Hippocampal formation (tissue), 2 donors: ENCODE results near the gene JAG2.

ENCODE experiments used
- DNase-seq, 2 donors: peaks; one replicate each; lab custom pipeline; 2025; lab: John Stamatoyannopoulos, UW

Gene JAG2

DNA sequence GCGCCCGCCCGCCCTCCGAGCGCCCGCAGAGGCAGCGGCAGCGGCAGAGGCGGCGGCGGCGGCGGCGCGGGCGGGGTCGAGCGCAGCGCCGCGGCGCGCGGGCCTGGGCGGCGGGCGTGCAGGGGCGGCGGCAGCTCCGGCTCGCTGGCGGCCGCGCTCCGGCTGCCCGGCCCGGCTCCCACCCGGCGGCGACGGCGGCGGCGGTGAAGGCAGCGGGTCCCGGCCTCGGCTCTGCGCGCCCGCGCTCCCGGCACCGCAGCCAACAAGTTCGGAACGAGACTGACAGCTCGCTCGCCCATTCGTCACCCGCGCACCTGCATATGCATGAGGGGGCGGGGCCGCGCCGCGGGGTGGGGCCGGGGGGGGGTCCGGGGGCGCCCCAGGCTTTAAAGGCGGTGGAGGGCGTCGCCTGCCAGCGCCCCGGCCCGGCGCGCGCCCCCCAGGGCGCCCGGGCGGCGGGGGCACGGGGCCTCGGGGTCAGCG, at the start of gene JAG2:
Gene JAG2, minus strand, starts transcription at position 281 of the 483 bp plus-strand sequence. CDS start 356 bp downstream, outside the sequence.
- no peak for DNase-seq

DNA sequence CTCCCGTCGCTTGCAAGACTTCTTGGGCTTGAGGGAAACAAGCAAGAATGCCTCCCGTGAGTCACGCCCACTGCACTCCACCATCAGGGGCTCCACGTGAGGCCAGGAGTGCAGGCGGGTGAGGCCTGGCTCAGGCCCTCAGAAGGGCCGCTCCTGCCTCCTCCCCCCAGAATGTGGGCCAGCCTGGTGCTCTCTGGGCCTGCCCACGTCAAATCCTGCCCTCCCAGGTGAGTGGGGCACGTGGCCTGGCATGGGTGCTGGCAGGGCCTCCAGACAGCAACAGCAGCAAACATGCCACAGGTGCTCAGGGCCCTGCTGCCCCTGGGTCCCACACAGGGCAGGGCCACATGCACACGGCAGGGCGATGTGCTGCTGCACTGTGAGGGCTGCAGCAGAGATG, 49.2 kb upstream of the JAG2 start:
- DNase-seq = no peak

DNA sequence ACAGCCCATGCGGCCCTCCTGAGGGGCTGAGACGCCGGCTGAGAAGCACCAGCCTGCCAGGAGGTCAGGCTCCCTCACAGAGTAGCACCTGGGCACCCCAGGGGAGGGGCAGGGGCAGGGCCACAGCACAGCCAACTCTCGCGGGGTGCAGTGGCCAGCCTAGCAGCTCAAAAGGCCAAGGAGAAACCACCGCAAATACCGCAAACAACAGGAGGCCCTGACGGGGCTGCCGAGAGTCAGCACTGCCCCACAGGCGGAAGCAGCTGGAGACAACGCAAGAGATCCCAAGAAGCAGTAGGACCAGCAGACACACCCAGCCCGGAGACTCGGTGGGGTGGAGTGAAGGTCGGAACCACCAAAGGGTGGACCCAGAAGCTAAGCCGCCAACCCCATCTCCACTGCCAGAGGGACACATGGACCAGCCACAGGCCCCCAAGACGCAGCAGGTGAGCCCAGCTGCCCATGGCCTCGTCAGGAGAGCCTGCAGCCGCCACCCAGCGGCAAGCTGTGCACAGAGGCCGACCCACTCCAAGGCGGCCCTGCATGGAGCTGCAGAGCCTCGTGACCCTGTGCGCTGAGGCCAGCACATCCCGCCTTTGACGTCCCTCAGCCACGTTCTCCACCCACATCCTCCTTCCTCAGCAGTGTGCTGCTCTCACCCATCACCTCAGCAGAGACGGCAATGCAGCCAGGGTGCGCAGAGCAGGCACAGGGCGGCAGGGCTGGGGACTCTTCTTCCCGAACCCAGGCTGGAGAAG, 48.1 kb upstream of the JAG2 start:
- no peak for DNase-seq

DNA sequence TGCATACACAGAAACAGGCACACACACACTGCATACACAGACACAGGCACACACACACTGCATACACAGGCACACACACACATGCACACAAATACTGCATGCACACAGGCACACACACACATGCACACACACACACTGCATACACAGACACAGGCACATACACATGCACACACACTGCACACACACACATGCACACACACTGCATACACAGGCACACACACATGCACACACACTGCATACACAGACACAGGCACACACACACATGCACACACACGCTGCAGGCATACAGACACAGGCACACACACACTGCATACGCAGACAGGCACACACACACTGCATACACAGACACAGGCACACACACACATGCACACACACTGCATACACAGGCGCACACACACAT, 47.0 kb upstream of the JAG2 start:
- DNase-seq = no peak

DNA sequence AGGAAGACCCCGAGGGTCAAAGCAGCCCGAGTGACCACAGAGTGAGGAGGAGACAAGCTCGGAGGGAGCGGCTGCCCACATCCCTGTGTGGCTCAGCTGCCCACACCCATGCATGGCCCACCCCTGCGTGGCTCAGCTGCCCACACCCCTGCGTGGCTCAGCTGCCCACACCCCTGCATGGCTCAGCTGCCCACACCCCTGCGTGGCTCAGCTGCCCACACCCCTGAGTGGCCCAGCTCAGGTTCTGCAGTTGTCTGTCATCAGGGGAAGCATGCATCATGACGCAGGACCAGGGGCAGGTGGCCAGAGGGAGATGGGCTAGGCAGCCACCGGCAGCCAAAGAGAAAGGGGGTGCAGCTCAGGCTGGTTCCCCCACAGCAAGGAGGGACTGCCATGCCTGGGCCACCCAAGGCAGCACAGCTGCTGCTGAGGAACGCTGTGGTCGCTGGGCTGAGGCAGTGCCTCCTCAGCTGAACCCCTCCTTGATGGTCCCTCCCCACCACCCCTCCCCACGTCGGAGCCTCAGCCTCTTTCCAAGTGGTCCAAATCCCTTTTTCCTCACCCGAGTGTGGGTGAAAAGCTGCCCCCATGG, 45.8 kb upstream of the JAG2 start:
- no peak for DNase-seq

DNA sequence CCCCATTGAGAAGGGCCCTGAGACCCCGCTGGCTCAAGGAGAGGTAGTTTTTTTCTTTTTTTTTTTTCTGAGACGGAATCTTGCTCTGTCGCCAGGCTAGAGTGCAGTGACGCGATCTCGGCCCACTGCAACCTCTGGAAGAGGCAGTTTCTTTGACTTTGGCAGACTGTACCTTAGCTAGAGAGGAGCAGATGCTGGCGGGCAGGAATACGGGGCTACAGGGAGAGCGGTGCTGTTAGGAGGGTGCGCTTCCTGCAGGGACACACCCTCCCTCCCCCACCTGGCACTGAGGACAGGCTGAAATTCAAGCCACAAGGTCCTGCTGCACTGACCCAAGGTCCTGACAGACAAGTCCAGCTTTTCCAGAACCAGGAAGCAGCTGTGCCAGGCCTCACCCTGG, 44.8 kb upstream of the JAG2 start:
- DNase-seq = no peak

DNA sequence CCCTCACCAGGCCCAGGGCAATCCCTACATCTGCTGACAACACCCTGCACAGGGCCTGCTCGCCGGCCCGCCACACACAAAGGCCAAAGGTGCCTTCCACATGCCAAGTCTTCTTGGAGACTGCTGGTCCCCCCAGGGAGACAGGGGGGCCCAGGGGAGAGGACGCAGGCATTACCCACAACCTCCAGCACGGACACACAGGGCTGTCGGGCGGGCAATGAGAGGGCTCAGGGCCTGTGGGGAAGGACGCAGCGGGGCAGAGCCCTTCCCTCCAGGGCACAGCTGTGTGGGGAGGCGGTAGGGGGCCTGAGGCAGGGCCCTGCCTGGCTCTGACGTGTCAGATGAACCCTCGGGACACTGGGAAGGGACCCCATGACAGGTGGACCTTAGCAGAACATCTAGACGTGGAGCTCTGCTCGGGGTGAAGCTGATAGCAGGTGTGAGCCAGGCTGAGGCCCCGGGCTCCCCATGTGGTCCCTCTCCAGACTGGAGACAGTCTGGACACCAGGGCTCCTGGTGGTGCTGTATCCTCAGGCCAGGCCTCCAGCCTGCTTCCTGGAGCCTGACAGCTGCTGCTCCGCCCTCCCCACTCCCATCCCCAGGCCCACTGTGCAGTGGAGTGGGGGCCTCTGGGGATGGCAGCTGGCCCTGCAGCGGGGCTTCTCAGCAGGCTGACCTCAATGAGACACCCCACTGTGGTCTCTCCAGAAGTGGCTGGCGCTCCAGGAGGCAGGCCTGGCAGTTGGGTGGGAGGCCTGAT, 44.1 kb upstream of the JAG2 start:
- DNase-seq = no peak

DNA sequence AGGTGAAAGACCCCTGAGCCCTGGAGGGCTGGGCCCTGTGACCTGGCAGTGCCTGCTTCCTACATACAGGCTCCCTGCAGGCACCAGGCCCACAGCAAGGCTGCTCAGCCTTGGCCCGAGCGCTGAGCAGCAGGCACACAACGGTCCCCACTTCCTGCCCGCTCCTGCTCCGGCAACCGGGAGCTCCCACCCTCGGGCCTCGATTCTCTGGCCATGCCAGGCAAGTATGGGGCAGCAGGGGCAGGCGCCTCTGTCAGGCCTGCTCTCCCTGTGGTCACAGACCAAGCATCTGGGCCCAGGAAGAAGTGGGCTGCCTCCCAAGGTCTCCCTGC, 43.1 kb upstream of the JAG2 start:
- no peak for DNase-seq

DNA sequence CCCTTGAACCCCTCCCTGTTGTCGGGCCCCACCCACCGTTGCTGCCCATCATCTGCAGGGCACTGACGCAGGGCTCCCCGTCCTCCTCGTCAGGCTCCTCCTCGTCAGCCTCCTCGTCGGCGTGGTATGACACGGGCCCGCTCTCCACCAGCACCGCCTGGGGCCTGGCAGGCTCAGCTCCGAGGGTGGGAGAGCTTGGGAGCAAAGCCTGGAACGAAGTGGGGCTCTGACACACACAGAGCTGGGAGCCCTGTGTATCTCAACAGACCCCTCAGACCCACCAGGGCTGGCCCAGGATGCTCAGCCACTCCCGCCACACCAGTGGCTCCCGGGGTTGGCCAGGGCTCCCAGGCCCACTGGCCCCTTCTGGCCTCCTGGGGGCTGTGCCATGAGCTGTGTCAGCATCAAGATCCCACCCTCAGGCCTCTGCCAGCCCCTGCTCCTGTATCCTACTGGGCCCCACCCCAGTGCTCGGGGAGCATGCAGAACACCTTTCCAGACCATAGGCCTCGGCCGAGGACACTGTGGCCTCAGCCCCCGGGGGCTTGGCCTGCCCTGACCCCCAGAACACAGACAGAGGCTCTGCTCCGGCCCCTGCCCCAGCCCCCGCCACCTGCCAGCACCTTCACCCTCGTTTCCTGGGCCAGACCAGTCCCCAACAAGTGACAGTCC, 42.6 kb upstream of the JAG2 start:
- no peak for DNase-seq

DNA sequence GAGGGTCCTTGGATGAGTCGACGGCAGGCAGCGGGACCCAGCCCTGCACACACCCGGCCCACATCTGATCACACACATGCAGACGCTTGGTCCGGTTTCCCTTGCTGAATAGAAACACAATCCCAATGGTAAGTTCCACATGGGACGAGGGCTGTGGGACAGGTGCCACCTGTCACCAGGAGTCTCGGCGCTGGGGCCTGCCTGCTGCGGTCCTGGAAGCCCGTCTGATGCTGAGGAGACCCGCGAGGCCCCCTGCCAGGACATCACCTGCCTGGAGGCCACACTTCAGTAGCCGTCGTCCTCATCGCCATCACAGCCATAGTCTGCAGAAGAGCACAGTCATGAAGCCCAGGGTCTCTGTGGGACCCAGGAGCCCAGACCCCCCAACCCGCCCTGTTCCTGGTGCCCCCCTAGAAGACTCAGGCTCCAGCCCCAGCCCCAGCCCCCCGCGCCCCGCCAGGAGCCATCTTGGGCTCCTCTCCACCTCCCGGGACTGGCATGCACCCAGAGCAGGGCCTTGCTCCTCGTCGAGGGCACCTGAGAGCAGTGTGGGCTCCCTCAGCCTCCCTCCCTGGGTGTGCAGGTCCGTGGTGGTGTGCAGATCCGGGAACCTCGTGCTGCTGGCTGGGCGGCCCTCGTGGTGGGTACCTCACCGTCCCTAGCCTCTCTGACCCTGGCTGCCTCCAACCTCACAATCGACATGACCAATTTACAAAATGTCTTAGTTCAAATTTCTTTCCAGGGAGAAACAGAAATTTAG, 41.9 kb upstream of the JAG2 start:
- DNase-seq = no peak

DNA sequence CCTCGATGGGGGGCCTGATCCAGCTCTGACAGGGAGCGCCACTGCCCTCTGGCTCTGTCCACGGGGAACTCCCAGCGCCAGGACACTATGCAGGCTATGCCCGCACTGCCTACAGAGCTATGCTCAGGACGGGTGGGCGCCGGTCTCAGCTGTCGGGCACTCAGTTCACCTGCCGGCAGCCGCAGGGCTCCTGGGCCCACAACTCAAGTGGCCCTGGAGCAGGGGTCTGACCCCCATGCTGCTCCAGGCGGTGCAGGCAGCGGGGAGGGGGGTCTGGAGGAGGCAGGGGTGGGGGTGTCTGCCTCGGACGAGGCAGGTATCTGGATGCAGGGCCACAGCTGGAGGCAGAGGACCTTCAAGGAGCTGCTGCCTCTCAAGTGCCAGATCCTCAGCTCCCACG, 41.1 kb upstream of the JAG2 start:
- DNase-seq = no peak

DNA sequence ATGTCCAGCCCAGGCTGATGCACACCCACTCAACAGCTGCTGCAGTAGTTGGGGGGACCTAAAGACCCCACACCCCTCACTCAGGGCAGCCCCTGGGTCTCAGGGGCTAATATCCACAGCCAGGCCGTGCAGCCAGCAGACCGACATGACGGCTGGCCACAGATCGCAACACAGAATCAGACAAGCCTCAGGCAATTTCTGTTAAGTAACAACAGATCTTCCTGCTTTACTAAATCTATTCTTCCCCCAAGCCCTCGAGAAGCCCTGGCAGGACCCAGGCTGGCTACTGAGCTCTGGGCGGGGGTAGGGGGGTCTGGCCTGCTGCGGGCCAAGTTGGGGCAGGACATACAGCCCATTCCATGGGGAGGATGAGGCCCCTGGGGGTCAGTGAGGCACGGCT, 40.5 kb upstream of the JAG2 start:
- DNase-seq = no peak

DNA sequence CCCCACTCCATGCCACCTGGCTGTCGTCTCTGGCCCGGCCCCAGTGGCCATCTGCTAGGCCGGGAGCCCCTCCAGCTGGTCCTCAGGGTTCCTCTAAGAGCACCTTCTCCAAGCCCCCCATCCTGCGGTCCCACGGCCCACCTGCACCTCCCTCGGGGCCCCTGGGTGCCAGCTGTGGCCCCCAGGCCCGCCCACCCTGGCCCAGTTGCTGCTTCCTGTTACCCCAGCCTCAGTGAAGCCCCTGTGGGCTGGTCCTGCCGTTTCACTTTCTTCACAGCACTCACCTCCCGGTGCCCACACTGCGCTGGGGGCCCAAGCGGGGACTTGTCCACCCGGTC, 40.1 kb upstream of the JAG2 start:
- no peak for DNase-seq

DNA sequence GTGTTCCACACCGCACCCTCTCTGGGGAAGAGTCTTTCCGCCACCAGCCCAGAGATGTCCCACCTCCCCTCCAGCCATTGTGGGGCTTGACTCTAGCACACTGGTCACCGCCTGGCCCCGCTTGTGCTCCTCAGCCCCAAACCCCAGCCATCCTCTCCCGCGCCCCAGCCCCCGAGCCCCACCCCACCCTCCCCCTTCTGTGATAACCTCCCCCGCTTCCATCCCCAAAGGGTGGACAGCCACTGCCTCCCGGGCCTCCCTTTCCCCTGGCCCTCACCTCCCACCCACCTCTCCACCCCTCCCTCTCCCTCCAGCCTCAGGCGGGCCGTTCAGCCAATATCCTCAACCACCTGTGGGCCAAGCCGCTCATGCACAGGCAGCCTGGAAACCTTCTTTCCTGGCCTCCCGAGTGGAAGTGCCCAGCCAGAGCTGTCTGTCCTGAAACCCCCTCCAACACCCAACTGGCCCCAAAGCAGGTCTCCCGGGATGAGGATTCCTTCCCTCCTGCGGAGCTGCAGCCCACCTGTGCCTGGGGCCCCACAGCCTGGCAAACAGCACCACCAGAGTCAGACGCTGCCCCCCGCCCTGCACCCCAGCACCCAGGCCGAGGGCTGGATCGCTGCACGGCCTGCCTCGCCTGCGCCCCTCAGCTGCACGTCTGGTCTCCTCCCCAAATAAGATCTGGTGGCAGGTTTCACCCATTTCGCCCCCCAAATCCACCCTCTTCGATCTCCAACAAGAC, 39.6 kb upstream of the JAG2 start:
- DNase-seq = no peak

DNA sequence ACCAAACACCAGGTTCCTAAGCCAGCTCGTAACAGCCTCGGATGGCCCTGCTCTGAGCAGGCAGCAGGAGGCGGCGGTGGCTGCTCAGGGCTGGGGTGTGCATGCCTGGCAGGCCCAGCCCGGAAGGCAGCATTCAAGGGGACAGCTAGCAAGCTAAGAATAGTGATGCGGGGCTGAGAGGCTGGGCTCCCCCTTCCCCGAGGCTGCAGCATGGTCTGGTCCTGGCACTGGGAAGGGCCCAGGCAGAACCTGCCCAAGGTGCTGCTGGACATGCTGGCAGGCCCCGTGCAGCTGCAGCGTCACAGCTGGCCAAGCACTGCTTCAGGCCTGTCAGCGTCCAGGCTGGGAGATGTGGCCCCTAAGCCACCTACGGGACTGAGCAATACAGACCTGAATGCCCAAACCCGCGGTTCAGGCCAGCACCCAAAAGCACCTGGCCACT, 38.9 kb upstream of the JAG2 start:
- no peak for DNase-seq

DNA sequence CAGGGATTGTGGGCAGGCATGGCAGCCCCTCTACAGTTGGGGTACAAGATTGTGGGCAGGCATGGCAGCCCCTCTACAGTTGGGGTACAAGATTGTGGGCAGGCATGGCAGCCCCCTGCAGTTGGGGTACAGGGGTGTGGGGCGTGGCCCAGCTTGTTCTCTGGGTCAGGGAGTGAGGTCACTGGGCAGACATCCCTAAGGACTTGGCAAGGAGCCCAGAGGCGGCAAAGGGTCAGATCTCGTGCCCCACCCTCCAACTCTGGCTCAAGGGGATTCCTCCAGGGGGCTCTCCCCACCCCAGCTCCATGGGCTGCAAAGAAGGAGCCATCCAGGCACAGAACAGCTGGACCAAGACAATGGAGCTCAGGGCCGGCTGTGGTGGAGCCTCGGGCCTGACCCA, 38.3 kb upstream of the JAG2 start:
- no peak for DNase-seq

DNA sequence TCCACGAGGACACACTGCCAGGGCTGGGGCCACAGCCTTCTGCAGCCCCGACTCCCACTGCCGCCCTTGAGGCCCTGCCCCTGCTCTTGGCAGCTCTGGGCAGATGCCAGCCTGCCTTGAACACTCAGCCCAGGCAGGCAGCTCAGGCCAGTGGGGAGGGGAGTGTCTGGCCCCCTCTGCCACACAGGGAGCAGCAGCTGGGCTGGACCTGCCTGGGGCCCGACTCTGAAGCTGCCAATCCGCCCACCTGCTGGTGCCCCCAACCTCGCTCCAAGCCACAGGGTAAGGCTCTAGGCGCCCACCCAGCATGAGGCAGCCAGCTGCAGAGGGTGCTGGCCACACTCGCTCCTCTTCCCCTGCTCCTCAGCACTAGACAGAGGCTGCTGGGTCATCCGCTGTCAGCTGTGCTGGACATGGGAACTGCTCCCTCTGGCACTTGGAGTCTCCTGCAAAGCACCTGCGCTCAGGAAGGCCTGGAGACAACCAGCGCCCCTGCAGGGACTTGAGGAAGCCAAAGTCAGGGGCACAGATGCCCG, 37.2 kb upstream of the JAG2 start:
- no peak for DNase-seq

DNA sequence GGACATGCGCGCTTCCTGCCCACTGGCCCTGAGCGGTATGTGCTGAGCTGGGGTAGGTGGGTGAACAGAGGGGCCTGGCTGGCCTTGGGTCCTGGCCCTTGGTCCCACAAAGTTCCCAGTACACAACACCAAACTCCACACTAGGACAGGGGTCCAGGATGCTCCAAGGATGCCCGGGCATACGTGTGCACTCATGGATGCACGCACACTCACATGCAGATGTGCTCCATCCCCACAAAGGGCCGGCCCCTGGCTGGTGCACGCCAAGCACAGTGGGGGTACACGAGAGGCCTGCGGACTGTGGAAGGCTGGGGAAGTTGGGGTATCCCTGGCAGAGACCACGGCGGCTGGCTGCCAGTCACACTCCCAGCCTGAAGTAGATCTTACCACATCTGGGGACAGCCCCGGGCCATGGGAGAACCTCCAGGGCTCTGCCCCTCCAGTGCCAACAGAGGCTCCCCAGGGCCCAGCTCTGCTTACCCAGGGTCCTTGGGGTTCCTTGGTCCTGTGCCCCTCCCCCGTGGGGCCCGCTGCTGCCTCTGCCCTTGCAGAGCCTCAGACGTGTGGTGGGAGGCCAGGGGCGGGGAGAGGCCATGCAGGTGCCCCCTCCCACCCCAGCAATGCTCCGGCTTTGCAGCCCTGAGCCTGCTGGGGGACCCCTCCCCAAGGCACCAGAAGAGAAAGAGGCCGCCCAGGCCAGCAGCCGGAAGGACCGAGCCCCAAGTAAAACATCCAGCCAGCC, 36.5 kb upstream of the JAG2 start:
- DNase-seq = no peak

DNA sequence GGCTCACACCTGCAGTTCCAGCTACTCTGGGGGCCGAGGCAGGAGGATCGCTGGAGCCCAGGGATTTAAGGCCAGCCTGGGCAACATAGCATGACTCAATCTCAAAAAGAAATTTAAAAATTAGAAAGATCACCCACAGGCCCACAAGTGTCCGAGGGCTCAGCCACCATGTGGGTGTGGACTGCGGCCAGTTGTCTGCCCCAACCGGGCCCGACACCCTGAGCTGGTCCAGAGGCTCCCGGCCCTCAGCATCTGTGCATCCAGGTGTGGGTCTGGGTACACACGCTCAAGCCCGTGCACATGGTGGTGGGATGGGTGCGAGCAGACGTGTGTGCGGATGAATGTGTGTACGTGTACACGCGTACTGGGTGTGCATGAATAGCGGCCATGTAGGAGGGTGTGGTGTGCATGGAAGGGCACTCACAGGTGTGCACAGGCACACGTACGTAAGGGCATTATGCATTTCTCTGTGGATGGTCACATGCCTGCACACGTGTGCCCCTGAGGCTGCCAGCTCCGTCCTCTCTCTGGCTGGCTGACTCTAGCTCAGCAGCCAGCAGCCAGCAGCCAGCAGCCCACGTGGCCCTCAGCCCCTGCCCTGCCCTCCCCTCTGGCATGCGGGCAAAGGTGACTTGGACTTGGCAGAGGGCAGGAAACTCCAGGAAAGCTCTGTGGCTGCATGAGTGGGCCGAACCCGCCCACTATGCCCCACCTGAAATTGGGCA, 35.8 kb upstream of the JAG2 start:
- peak; percentile 36 to 41 for DNase-seq

DNA sequence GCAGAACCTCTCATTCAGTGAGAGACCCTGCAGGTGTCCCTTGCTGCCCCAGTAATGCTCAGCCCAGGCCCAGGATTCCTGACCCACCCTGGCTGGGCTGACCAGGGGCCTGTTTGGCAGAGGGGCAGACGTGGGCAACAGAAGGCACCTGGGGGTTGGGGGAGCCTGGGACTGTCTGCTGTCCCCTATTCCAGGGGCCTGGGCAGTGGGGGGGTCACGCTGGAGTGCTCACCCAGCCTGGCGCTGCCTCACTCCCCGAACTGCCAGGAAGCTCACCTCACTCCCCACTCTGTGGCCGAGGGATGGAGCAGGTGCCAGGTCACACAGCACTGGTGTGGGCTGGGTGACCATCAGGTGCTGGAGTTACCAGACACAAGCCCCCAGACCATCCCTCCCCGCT, 35.1 kb upstream of the JAG2 start:
- no peak for DNase-seq
